ENCODE measurements around the gene AIF1L.
A peak's percentile ranks its signal among the peaks of the same experiment; 100 is the strongest.

The AIF1L gene

DNA sequence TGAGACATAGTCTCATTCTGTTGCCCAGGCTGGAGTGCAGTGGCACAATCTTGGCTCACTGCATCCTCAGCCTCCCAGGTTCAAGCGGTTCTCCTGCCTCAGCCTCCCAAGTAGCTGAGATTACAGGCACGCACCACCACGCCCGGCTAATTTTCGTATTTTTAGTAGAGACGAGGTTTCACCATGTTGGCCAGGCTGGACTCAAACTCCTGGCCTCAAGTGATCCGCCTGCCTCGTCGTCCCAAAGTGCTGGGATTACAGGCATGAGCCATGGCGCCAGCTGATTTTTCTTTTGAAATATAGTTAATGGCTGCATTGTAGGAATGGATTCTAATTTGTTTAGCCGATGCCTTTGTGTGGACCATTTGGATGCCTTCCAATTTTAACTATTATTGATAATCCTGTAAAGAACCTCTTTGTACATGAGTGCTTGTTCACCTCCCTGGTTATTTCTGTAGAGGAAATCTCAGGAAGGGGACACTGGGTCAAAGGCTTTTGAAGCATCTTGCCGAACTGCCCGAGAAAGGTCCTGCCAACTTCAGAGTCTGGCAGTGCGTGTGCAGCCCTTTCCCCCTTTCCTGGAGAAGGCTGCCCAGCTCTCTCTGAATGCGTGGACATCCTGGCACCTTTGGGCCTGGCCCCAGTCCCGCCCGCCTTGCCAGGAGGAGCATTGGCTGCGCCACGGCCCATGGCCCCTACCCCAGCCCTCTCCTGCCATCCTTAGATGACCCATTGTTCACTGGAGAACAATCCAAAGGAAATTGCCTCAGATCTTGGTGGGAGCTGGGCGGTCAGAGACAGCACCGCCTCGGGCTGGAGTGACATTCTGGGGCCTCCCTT lies 20.2 kb downstream of the AIF1L start:
- intact Hi-C loops (cut with micrococcal nuclease): no loop called here
- no peaks in the 10 kb centered on the region for H3K36me3 Mint-ChIP-seq (ENCODE audit: low read depth)
- H3K4me1 Mint-ChIP-seq (ENCODE audit: low read depth): peaks cover 6% of the 10 kb centered on the region
- H3K27me3 Mint-ChIP-seq: peaks cover 4% of the 10 kb centered on the region
- H3K4me3 Mint-ChIP-seq: no peak overlapping the region
- H3K27ac Mint-ChIP-seq: no peak overlapping the region
- H3K9me3 Mint-ChIP-seq: no peaks in the 10 kb centered on the region

- intact Hi-C loops (cut with micrococcal nuclease): no loop called here
- Mint-ChIP-seq H3K36me3 (ENCODE audit: low read depth) (no peaks in the 10 kb centered on the region), H3K4me1 (ENCODE audit: low read depth) (peaks cover 6% of the 10 kb centered on the region), H3K9me3 (no peaks in the 10 kb centered on the region), H3K27ac (no peak overlapping the region), H3K27me3 (peaks cover 4% of the 10 kb centered on the region), H3K4me3 (no peak overlapping the region)
Observed at GRCh38 chr9:131117121-131117761, 20.9 kb downstream of the AIF1L start.

DNA sequence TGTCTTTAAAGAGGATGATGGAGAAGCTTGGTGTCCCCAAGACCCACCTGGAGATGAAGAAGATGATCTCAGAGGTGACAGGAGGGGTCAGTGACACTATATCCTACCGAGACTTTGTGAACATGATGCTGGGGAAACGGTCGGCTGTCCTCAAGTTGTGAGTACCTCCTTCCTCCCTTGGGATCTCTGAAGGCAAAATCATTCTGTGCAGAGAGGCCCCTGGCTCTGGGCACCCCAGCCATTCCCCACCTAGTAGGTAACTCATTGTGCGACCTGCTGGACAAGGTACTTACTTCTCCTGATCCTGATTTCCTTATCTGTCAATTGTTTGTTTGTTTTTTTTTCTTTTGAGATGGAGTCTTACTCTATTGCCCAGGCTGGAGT lies 21.4 kb downstream of the AIF1L start:
- H3K27ac Mint-ChIP-seq: no peak overlapping the region
- H3K4me3 Mint-ChIP-seq: no peak overlapping the region
- H3K4me1 Mint-ChIP-seq (ENCODE audit: low read depth): peaks cover 6% of the 10 kb centered on the region
- H3K36me3 Mint-ChIP-seq (ENCODE audit: low read depth): no peaks in the 10 kb centered on the region
- peaks cover 4% of the 10 kb centered on the region for H3K27me3 Mint-ChIP-seq
- H3K9me3 Mint-ChIP-seq: no peaks in the 10 kb centered on the region
- intact Hi-C loops (cut with micrococcal nuclease): no loop called here

GRCh38 chr9:131119600-131119999 lies 23.3 kb downstream of the AIF1L start:
- intact Hi-C loops (cut with micrococcal nuclease): no loop called here
- no peaks in the 10 kb centered on the region for H3K36me3 Mint-ChIP-seq (ENCODE audit: low read depth)
- H3K4me1 Mint-ChIP-seq (ENCODE audit: low read depth): peaks cover 7% of the 10 kb centered on the region
- no peak overlapping the region for H3K27ac Mint-ChIP-seq
- no peaks in the 10 kb centered on the region for H3K9me3 Mint-ChIP-seq
- H3K4me3 Mint-ChIP-seq: no peak overlapping the region
- peaks cover 4% of the 10 kb centered on the region for H3K27me3 Mint-ChIP-seq

DNA sequence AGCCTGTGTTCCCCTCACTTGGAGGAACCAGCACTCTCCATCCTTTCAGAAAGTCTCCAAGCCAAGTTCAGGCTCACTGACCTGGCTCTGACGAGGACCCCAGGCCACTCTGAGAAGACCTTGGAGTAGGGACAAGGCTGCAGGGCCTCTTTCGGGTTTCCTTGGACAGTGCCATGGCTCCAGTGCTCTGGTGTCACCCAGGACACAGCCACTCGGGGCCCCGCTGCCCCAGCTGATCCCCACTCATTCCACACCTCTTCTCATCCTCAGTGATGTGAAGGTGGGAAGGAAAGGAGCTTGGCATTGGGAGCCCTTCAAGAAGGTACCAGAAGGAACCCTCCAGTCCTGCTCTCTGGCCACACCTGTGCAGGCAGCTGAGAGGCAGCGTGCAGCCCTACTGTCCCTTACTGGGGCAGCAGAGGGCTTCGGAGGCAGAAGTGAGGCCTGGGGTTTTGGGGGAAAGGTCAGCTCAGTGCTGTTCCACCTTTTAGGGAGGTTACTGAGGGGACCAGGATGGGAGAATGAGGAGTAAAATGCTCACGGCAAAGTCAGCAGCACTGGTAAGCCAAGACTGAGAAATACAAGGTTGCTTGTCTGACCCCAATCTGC lies 24.4 kb downstream of the AIF1L start:
- Mint-ChIP-seq H3K27me3 (peaks cover 4% of the 10 kb centered on the region), H3K4me1 (ENCODE audit: low read depth) (peaks cover 13% of the 10 kb centered on the region), H3K9me3 (no peaks in the 10 kb centered on the region), H3K4me3 (no peak overlapping the region), H3K36me3 (ENCODE audit: low read depth) (peaks cover 9% of the 10 kb centered on the region), H3K27ac (no peak overlapping the region)
- intact Hi-C loops (cut with micrococcal nuclease): no loop called here

GRCh38 chr9:131121346-131121745 lies 25.0 kb downstream of the AIF1L start:
- peaks cover 11% of the 10 kb centered on the region for H3K36me3 Mint-ChIP-seq (ENCODE audit: low read depth)
- intact Hi-C loops (cut with micrococcal nuclease): no loop called here
- peaks cover 18% of the 10 kb centered on the region for H3K4me1 Mint-ChIP-seq (ENCODE audit: low read depth)
- H3K4me3 Mint-ChIP-seq: no peak overlapping the region
- H3K27ac Mint-ChIP-seq: no peak overlapping the region
- peaks cover 4% of the 10 kb centered on the region for H3K27me3 Mint-ChIP-seq
- H3K9me3 Mint-ChIP-seq: no peaks in the 10 kb centered on the region

GRCh38 chr9:131122158-131122557 lies 25.8 kb downstream of the AIF1L start:
- H3K9me3 Mint-ChIP-seq: no peaks in the 10 kb centered on the region
- peaks cover 20% of the 10 kb centered on the region for H3K4me1 Mint-ChIP-seq (ENCODE audit: low read depth)
- intact Hi-C loops (cut with micrococcal nuclease): no loop called here
- no peak overlapping the region for H3K4me3 Mint-ChIP-seq
- peaks cover 11% of the 10 kb centered on the region for H3K36me3 Mint-ChIP-seq (ENCODE audit: low read depth)
- peaks cover 2% of the 10 kb centered on the region for H3K27me3 Mint-ChIP-seq
- H3K27ac Mint-ChIP-seq: no peak overlapping the region

DNA sequence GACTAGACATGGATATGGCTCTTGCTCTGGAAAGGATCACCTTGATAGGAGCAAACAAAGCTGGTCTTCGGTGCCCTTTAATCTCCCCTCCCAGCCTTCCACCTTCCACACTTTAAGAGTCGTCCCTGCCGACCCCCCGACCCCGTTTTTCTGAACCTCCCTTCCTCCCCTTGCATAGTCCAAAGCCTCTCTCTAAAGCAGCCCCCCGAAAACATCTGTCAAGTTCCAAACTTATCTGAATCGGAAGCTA lies 28.6 kb downstream of the AIF1L start:
- Mint-ChIP-seq H3K9me3 (no peaks in the 10 kb centered on the region), H3K4me3 (peak overlapping the region; percentile 96), H3K4me1 (ENCODE audit: low read depth) (peaks cover 18% of the 10 kb centered on the region), H3K27ac (peak overlapping the region; percentile 96), H3K27me3 (no peaks in the 10 kb centered on the region), H3K36me3 (ENCODE audit: low read depth) (peaks cover 38% of the 10 kb centered on the region)
- intact Hi-C loops (cut with micrococcal nuclease): no loop called here

DNA sequence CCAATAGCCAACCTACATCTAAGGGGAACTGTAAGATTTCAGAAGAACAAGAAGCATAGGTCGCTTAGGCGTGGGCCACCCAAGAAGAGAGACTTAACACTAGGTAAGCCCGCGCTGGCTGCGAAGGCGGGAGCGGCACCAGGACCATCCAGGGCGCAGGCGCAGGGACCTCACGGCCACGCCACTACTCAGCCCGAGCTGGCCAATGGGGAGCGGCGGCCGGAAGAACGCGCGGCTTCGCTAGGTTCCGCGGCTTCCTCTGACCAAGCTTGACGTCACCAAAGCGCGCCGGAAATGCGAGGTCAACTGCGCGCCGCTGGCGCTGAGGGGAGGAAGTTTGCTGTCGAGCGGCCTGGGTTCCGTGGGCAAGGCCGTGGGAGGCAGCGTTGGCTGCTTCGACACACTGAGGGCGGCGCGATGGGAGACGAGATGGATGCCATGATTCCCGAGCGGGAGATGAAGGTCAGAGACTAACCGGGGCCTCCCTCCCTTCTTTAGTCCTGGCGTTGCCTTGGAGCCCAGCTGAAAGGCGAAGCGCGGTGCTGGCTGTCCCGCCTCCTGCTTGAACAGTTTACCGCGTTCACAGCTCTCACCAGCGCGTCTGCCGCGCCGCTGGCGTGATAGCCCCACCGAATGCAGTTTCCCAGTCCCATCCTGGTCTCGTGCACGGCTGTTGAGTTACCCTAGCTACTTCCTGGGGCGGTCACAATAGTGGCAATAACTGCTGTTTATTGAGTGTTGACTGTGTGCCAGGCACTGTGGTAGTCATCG lies 29.1 kb downstream of the AIF1L start, which contains the start of gene NUP214:
NUP214 (plus strand) TSS at position 299 of the 771 bp plus-strand sequence; CDS start at position 418, 119 bp downstream.
- H3K36me3 Mint-ChIP-seq (ENCODE audit: low read depth): peaks cover 43% of the 10 kb centered on the region
- intact Hi-C loops (cut with micrococcal nuclease): no loop called here
- H3K27ac Mint-ChIP-seq: peak within 1 kb of the TSS; percentile 96
- peaks cover 18% of the 10 kb centered on the region for H3K4me1 Mint-ChIP-seq (ENCODE audit: low read depth)
- no peaks in the 10 kb centered on the region for H3K27me3 Mint-ChIP-seq
- H3K4me3 Mint-ChIP-seq: peak within 1 kb of the TSS; percentile 96
- no peaks in the 10 kb centered on the region for H3K9me3 Mint-ChIP-seq

DNA sequence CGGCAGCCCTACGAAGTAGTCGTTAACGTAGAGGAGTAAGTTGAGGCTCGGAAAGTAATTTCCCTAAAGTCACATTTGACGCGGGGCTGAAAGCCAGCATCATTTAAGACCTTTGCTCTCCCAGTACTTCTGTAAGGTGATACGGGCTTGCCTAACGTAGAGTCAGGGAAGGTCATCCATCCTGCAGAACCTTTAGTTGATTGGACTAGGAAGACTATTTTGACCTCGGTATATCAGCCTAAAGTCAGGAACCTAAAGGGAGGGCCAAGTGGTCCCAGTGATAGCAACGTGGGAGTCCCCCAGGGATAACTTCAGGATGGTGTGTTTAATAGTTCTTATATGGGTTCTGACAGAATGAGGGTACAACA lies 29.7 kb downstream of the AIF1L start:
- intact Hi-C loops (cut with micrococcal nuclease): no loop called here
- peak overlapping the region; percentile 96 for H3K27ac Mint-ChIP-seq
- no peaks in the 10 kb centered on the region for H3K9me3 Mint-ChIP-seq
- peaks cover 49% of the 10 kb centered on the region for H3K36me3 Mint-ChIP-seq (ENCODE audit: low read depth)
- H3K4me3 Mint-ChIP-seq: peak overlapping the region; percentile 96
- peaks cover 18% of the 10 kb centered on the region for H3K4me1 Mint-ChIP-seq (ENCODE audit: low read depth)
- no peaks in the 10 kb centered on the region for H3K27me3 Mint-ChIP-seq

- H3K9me3 Mint-ChIP-seq: no peaks in the 10 kb centered on the region
- peaks cover 18% of the 10 kb centered on the region for H3K4me1 Mint-ChIP-seq (ENCODE audit: low read depth)
- intact Hi-C loops (cut with micrococcal nuclease): no loop called here
- H3K27ac Mint-ChIP-seq: no peak overlapping the region
- no peaks in the 10 kb centered on the region for H3K27me3 Mint-ChIP-seq
- H3K36me3 Mint-ChIP-seq (ENCODE audit: low read depth): peaks cover 81% of the 10 kb centered on the region
- no peak overlapping the region for H3K4me3 Mint-ChIP-seq
Observed at GRCh38 chr9:131129183-131129582, 32.9 kb downstream of the AIF1L start.

- Mint-ChIP-seq H3K27me3 (no peaks in the 10 kb centered on the region), H3K27ac (no peak overlapping the region), H3K36me3 (ENCODE audit: low read depth) (peaks cover 97% of the 10 kb centered on the region), H3K9me3 (no peaks in the 10 kb centered on the region), H3K4me3 (no peak overlapping the region), H3K4me1 (ENCODE audit: low read depth) (no peaks in the 10 kb centered on the region)
- intact Hi-C loops (cut with micrococcal nuclease): no loop called here
Observed at GRCh38 chr9:131138676-131139075, 42.3 kb downstream of the AIF1L start.

- H3K27me3 Mint-ChIP-seq: no peaks in the 10 kb centered on the region
- H3K9me3 Mint-ChIP-seq: no peaks in the 10 kb centered on the region
- H3K4me1 Mint-ChIP-seq (ENCODE audit: low read depth): no peaks in the 10 kb centered on the region
- intact Hi-C loops (cut with micrococcal nuclease): no loop called here
- peaks cover 97% of the 10 kb centered on the region for H3K36me3 Mint-ChIP-seq (ENCODE audit: low read depth)
- H3K4me3 Mint-ChIP-seq: no peak overlapping the region
- H3K27ac Mint-ChIP-seq: no peak overlapping the region
Observed at GRCh38 chr9:131140112-131140511, 43.8 kb downstream of the AIF1L start.

DNA sequence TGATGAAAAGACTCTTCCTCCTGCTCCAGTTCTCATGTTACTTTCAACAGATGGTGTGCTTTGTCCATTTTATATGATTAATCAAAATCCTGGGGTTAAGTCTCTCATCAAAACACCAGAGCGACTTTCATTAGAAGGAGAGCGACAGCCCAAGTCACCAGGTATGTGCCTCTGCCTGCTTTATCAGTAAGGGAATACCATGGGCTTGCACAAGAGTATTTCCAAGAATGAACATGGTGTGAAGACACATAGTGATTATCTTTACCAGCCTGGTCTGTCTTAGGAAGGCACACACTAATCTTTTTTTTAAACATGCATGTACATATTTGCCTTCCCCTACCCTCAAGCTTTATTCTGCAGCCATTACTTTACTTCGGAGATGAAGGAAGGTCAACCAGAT lies 44.2 kb downstream of the AIF1L start:
- H3K4me1 Mint-ChIP-seq (ENCODE audit: low read depth): no peaks in the 10 kb centered on the region
- intact Hi-C loops (cut with micrococcal nuclease): no loop called here
- H3K4me3 Mint-ChIP-seq: no peak overlapping the region
- H3K9me3 Mint-ChIP-seq: no peaks in the 10 kb centered on the region
- no peak overlapping the region for H3K27ac Mint-ChIP-seq
- peaks cover 97% of the 10 kb centered on the region for H3K36me3 Mint-ChIP-seq (ENCODE audit: low read depth)
- no peaks in the 10 kb centered on the region for H3K27me3 Mint-ChIP-seq
